Measurements from ENCODE around the gene DENND1C. TPM values are rescaled to one million over a fixed set of nuclear protein-coding genes. Genes with fewer than 3 reads are reported as not detected.

Gene DENND1C
- total and polyA plus RNA-seq, 9 of the 15 experiments (the other 6 are each of a cell fraction or from before 2014, with no cell fraction given) = 0.03 to 1.2 (median 0.32) TPM; not detected in 1

GRCh38 chr19:6521718-6522646 is 40.4 kb upstream of the DENND1C start (continued):
- TF ChIP-seq VEZF1 (CRISPR knock-in tag; IDR thresholded peaks at IDR 0.05) (no peak), MAX (CRISPR knock-in tag; IDR thresholded peaks at IDR 0.05) (0 out of 2 replicates have a peak, but pooled peaks have one; percentile 25), L3MBTL2 (IDR thresholded peaks at IDR 0.05) (peak; percentile 91), SLC30A9 (CRISPR knock-in tag; IDR thresholded peaks at IDR 0.05) (no peak), THRA (IDR thresholded peaks at IDR 0.05) (no peak), SRF (CRISPR knock-in tag; IDR thresholded peaks at IDR 0.05) (no peak), ZNF277 (CRISPR knock-in tag; IDR thresholded peaks at IDR 0.05; ENCODE audit: borderline replicate concordance) (no peak), NCOA4 (IDR thresholded peaks at IDR 0.05; ENCODE audit: partially characterized antibody) (no peak), NCOA6 (IDR thresholded peaks at IDR 0.05) (no peak), EZH2 (IDR thresholded peaks at IDR 0.05; ENCODE audit: borderline replicate concordance, low read depth, low read length) (no peak), ZNF77 (CRISPR knock-in tag; IDR thresholded peaks at IDR 0.05) (no peak), CBX2 (IDR thresholded peaks at IDR 0.05; ENCODE audit: insufficient read depth, low read length, poor library complexity, severe bottlenecking) (no peak), GATAD2B (IDR thresholded peaks at IDR 0.05; ENCODE audit: borderline replicate concordance) (no peak), ARID3A (IDR thresholded peaks at IDR 0.05; ENCODE audit: borderline replicate concordance, low read depth, low read length) (no peak), ZNF764 (CRISPR knock-in tag; IDR thresholded peaks at IDR 0.05; ENCODE audit: low read depth) (no peak), RUNX1 (IDR thresholded peaks at IDR 0.05; ENCODE audit: low read depth) (no peak), ZNF280B (CRISPR knock-in tag; IDR thresholded peaks at IDR 0.05) (no peak), HDAC1 (IDR thresholded peaks at IDR 0.05) (peak; percentile 26 to 57; a peak in 2 of 4 replicates)

All from K562 (cell line).